Measurements from ENCODE around the gene GBA3. TPM values are rescaled to one million over a fixed set of nuclear protein-coding genes. Genes with fewer than 3 reads are reported as not detected.

Gene GBA3
- total and polyA plus RNA-seq, 2 experiments from 2014 or later = not detected

- no peaks in the 10 kb centered on the region for H3K4me1 ChIP-seq (ENCODE audit: insufficient read depth)
- H3K27ac ChIP-seq (ENCODE audit: low read depth) = no peak overlapping the region
- Mint-ChIP-seq H3K36me3 (ENCODE audit: low read depth) (no peaks in the 10 kb centered on the region), H3K4me1 (no peaks in the 10 kb centered on the region), H3K27ac (no peak overlapping the region), H3K27me3 (ENCODE audit: insufficient read depth, low read depth, poor library complexity) (no peaks in the 10 kb centered on the region), H3K9me3 (no peaks in the 10 kb centered on the region), H3K4me3 (no peak overlapping the region)
- no peaks in the 10 kb centered on the region for H3K36me3 ChIP-seq (ENCODE audit: insufficient read depth)
- no peaks in the 10 kb centered on the region for H4K20me1 ChIP-seq (replicated peaks; ENCODE audit: insufficient read depth)
- TF ChIP-seq ZNF114 (CRISPR knock-in tag; IDR thresholded peaks at IDR 0.05) (no peak), STAT1 (IDR thresholded peaks at IDR 0.05; ENCODE audit: unreplicated experiment) (no peak), ETS1 (IDR thresholded peaks at IDR 0.05) (no peak), ZNF462 (CRISPR knock-in tag; IDR thresholded peaks at IDR 0.05) (no peak), JUNB (IDR thresholded peaks at IDR 0.05; ENCODE audit: unreplicated experiment) (no peak)
- H3K79me2 ChIP-seq (replicated peaks; ENCODE audit: insufficient read depth) = no peaks in the 10 kb centered on the region
- H3F3A ChIP-seq (replicated peaks; ENCODE audit: low read depth) = no peaks in the 10 kb centered on the region
- no peaks in the 10 kb centered on the region for H3K27me3 ChIP-seq (ENCODE audit: insufficient read depth)
- no peak overlapping the region for H2AFZ ChIP-seq
- no peak overlapping the region for H3K4me3 ChIP-seq
- no peak overlapping the region for H3K4me2 ChIP-seq
- ATAC-seq (no peak), DNase-seq (ENCODE audit: low spot score) (no peak)
- no peaks in the 10 kb centered on the region for H3K9me2 ChIP-seq (ENCODE audit: insufficient read depth)
Observed at GRCh38 chr4:22648996-22649395, 43.7 kb upstream of the GBA3 start.

GRCh38 chr4:22650771-22651170, 42.0 kb upstream of the GBA3 start:
- DNase-seq (ENCODE audit: low spot score) = no peak
- no peaks in the 10 kb centered on the region for H3K36me3 ChIP-seq (ENCODE audit: insufficient read depth)
- H4K20me1 ChIP-seq (replicated peaks; ENCODE audit: insufficient read depth) = no peaks in the 10 kb centered on the region
- no peaks in the 10 kb centered on the region for H3K9me3 Mint-ChIP-seq
- no peaks in the 10 kb centered on the region for H3K27me3 Mint-ChIP-seq (ENCODE audit: insufficient read depth, low read depth, poor library complexity)
- H3K9me2 ChIP-seq (ENCODE audit: insufficient read depth) = no peaks in the 10 kb centered on the region
- no peak overlapping the region for H2AFZ ChIP-seq
- no peaks in the 10 kb centered on the region for H3F3A ChIP-seq (replicated peaks; ENCODE audit: low read depth)
- H3K4me1 Mint-ChIP-seq = no peaks in the 10 kb centered on the region
- H3K27ac Mint-ChIP-seq = no peak overlapping the region
- H3K79me2 ChIP-seq (replicated peaks; ENCODE audit: insufficient read depth) = no peaks in the 10 kb centered on the region
- no peak overlapping the region for H3K4me2 ChIP-seq
- no peak overlapping the region for H3K4me3 ChIP-seq
- H3K27me3 ChIP-seq (ENCODE audit: insufficient read depth) = no peaks in the 10 kb centered on the region
- no peaks in the 10 kb centered on the region for H3K36me3 Mint-ChIP-seq (ENCODE audit: low read depth)
- ATAC-seq = no peak
- no peak overlapping the region for H3K4me3 Mint-ChIP-seq
- H3K27ac ChIP-seq (ENCODE audit: low read depth) = no peak overlapping the region
- no peaks in the 10 kb centered on the region for H3K4me1 ChIP-seq (ENCODE audit: insufficient read depth)
- TF ChIP-seq CTCF (conservative IDR thresholded peaks at IDR 0.05; ENCODE audit: low read depth in 2 of 2) (no peak), EZH2phosphoT487 (IDR thresholded peaks at IDR 0.05; ENCODE audit: unreplicated experiment) (no peak), STAT1 (IDR thresholded peaks at IDR 0.05; ENCODE audit: unreplicated experiment) (no peak), ETS1 (IDR thresholded peaks at IDR 0.05) (no peak), EZH2 (IDR thresholded peaks at IDR 0.05; ENCODE audit: low read depth, unreplicated experiment) (no peak), NANOG (IDR thresholded peaks at IDR 0.05; ENCODE audit: borderline replicate concordance) (no peak), JUNB (IDR thresholded peaks at IDR 0.05; ENCODE audit: unreplicated experiment) (no peak), ZNF331 (CRISPR knock-in tag; IDR thresholded peaks at IDR 0.05; ENCODE audit: low read depth) (no peak), ZNF114 (CRISPR knock-in tag; IDR thresholded peaks at IDR 0.05) (no peak)
